NCI-H2107 treated with DMSO at 0.1 percent for 48 hours (cell line): ENCODE data around the gene ARHGAP25.

Experiments used
- DNase-seq: peaks from one replicate; lab custom pipeline; 2025; ENCODE audit not compliant: unreplicated experiment; lab: John Stamatoyannopoulos, UW

The ARHGAP25 gene

DNA sequence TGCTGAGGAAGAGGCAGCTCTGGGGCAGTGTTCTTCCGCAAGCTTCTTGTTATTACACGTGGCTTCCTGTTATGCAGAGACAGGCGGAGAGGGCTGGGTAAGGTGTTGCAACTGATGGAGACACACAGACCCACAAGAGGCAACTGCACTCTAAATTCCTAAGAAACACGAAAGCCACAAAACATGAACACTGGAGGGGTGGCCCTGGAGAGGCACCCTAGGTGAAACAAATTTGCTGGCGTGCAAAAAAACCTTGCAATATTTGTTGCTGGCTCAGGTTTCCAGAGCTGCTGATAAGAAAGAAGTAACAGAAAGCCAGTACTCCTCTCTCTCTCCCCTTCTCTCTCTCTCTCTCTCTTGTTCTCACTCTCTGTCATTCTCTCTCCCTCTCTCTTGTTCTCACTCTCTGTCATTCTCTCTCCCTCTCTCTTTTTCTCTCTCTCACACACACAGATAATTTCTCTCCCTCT is 31.8 kb downstream of the ARHGAP25 start:
- peak; percentile 17 for DNase-seq

DNA sequence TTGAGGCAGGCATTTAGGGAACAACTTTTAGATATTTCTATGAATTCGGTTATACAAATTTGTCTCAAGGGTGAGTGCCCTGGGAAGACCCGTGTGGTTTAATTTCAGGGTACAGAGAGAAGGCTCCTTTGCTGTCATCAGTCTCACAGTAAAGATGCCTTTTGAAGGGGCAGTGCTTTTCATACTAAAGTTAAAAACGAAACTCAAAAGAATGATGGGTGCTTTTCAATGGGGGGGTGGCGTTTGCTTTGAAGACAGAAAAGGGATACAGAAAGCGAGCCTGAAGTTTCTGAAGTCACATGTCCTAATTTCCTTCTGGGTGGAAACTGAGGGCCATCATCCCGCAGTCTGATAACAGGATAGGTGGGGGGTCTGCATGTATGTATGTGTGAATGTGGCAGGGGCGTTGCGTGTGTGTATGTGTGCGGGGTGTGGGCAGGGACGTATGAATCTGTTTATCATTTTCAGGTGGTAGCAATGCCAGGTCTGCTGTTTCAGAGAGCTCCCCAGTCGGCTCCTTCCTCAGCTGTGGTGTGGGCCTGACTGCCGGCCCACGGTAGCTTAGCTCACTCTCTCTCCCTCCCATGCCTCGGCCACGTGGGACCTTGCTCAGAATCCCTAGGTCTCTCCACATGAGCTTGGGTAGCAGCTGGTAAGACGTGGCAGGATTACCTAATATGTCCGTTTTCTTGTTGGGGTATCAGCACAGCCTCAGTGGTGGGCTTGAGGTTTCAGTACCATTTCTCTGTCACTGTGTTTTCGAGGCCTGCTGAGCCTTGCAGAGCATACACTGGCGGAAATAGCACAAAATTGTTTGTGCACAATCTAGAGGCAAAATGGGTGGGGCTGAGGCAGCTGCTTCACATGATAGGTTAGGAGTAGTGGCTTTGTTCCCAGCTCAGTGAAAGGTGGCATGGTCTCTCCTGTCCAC is 32.7 kb downstream of the ARHGAP25 start:
- DNase-seq, result peak; percentile 37

DNA sequence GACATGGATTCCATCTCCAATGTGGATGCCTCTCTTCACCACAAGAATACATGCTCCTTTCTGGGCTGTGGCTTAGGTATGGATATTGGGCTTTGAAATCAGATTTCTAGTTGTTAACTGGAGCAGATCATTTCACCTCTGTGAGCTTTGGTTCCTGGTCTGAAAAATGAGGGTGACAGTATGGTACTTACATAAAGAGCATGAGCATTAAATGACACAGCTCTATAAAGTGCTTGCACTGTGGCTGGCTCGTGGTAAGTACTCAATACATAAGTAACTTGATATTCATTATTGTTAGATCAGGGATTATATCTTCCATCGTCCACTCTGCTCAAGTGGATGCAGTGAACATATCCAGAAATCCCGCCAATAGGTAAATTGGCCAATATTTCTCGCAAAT is 33.4 kb downstream of the ARHGAP25 start:
- no peak for DNase-seq

DNA sequence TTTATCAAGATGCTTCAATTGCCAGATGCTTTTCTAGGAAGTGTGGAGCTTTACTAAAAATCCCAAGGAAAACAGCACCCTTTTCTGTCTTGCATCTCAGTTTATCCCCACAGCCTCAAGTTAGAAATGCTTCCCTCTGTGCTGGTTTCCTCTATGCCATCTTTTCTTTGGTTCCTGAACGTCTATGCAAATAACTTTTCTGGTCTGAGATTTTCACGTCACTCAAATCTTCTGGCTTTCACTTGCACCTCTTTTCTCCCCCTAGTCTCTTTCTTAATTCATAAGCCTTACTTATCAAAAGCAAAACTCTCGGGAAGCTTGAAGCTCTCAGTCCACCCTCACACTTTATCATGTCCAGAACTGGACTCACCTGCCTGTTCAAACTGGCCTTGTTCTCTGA is 33.9 kb downstream of the ARHGAP25 start:
- DNase-seq, result no peak

DNA sequence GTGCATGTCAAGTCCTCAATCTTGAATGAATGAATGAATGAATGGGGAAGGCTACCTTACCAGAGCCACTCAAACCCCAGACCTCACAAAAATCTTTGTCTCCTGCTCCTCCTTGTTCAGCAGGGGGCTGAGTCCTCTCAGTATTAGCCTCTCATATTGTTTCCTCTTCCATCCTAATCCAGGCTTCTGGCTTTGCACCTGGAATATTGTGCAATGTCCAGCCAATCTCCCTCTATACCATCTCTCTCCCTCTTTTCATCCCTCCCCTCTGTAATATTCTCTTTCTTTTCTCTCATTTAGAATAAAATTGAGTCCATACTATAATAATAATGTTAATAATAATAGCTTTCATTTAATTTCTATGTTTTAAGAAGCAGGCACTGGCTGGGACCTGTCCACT is 34.3 kb downstream of the ARHGAP25 start:
- DNase-seq, result no peak

DNA sequence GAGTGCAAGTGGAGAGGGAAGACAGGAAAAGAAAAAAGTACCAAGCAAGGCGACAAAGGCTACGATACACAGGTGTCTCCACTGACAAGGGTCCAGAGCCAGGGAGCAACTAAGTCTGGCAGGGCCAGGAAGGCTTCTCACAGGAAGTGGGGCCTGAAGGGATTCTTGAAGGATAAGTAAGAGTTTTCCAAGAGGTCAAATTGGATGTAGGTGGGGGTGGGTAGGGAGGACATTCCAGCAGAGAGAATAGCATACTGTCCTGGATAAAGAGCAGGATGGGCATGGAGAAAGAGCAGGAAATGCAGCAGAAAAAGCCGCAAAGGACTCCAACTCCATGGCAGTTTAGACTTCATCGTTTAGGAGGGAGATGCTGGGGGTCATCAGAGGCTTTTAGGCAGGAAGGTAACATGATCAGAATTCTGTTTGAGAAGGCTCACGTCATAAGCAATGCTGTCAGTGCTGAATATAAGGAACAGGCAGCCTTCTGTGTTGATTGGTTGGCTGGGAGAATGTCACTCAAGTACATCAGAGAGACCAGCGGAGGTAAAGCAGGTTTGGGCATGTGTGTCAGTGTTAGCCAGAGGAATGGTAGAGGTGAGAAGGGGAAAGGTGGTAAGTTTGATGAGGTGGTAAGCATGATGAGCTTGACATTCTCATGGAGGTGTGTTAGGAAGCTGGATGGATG is 35.1 kb downstream of the ARHGAP25 start:
- DNase-seq, result no peak

DNA sequence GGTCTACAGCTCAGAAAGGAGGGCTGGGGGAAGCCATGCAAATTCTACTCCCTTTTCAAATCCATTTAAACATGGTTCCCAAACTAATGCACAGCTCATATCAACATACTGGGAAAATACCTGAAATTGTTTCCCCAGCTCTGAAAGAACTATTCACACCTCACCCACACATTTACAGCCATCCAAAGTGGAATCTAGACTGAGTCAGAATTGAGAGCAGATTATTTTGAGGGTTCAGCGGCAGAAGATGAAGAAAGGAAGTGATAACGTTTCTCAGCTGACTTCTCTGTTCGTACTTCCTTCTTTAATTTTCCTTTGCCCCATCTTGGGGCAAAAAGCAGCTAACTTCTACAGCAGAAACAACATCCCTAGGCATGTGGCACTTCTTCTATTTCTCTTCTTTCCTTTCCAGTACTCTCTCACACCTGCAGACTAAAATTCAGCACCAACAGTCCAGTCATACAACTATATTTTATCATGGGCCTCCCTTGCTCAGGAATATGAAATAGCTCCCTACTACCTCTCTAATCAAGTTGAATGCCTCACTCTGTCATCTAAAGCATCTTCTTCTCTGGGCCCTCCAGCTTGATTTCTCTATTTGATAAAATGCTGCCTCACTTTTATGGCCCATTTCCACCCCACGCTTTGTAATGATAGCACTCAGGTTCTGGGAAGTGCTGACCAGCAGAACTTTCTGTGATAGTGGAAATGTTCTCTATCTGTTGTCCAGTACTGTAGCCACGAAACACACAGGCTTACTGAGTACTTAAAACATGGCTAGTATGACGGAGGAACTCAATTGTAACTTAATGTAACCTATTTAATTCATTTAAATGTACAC is 35.9 kb downstream of the ARHGAP25 start:
- DNase-seq, result no peak

DNA sequence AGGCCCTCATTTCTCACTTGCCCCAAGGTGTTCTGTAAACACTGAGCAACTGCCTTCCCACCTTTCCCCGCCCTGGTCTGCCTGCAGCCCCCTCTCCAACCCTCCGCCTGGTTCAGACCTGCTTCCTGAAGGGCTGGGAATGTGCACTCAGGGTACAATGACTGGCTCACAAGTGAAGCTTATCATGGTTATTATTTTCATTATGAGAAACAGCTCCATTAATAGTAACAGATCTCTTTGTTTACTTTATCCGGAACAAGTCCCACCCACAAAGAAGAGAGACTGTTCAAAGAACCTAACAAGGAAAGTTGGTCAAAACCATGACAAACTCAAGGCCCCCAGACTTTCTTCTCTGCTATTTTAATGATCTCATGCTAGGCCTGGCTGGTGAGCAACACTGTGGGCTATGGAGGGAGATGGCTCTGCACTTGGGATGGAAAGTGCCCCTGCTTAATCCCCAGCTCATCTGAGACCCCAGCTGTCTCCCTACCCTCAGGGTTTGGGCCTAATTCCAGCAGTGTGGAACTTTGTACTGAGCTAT is 36.7 kb downstream of the ARHGAP25 start:
- no peak for DNase-seq

DNA sequence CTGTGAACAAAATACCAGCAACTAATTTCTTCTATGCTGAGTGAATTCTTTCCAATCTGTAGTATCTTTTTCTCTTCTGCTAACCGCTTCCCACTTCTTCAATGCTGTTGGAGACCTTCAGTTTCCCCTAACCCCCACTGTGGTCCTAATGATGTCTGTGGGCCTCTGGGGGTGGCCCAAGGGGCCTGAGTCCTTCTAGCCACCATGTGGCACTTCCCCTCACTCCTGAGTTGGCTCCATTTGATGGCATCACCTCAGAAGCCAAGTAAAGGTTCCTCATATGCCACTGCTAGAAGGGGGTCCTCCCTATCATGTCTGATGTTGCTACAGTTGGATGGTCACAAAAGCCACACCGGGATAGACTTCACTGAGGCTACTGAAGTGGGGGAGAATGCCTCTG is 37.5 kb downstream of the ARHGAP25 start:
- no peak for DNase-seq

DNA sequence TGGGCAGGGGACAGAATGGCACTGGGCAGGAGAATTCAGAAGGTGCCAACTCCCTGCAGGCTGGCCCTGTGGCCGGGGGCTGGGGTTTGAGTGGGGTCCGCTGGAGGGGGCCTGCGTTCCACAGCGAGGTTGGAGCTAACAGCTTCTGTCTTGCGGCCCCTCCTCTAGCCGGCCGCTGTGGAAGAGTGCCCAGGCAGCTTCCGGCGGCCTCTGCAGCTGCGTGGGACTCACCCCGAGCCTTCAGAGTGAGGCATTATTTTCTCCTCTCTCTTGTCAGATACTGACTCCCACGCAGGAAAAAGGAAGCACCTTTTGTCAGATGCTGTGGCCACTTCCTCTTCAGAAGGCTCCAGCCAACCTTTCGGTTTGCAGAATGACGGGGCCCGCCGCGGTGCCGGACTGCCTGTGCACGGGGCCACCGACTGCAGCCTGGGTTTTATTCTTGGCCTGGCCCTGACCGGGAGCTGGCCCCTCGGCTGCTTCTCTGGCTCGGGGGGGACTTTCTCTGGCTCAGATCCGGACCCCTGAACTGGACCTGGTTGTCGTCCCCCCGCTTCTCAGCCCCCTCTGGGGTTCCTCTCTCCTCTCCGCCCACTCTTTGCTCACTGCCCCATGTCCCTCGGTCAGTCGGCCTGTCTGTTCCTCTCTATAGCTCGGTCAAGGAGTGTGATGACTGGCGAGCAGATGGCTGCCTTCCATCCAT is 40.1 kb downstream of the ARHGAP25 start:
- no peak for DNase-seq

DNA sequence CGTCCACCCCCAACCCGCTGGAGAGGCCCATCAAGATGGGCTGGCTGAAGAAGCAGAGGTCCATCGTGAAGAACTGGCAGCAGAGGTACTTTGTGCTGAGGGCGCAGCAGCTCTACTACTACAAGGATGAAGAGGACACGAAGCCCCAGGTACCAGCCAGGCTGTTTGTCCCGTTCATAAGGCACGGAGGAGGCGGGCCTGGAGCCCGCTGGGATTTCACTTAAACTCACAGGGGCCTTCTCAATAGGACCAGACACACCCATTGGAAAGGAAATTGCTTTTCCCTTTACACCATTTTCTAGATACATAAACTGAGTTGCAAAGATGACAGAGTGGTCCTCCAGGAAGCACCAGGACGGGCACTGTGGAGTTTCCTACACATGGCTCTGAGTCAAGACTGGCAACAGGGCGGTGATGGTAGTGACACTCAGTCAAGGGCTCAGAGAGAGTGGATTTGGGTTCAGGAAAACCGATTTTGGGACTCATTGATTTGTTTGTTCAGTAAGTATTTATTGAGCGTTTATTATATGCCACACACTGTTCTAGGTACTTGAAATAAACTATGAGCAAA is 40.7 kb downstream of the ARHGAP25 start:
- DNase-seq, result no peak

DNA sequence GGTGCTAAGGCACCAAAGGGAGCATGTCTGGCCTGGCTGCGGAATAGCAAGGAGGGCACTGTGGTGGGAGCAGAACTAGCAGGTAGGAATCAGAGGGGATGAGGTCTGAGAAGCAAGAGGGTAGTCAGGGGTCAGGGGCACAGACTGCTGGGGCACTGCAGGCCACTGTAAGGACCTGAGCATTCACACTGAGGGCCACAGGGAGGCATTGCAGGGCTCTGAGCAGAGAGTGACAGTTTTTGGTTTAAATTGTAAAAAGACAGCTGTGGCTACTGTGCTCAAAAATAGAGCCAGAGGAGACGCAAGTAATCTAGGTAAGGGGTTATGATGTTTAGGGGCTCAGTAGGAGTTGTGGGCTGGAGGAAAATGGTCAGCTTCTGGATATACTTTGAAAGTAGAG is 41.5 kb downstream of the ARHGAP25 start:
- DNase-seq, result no peak

DNA sequence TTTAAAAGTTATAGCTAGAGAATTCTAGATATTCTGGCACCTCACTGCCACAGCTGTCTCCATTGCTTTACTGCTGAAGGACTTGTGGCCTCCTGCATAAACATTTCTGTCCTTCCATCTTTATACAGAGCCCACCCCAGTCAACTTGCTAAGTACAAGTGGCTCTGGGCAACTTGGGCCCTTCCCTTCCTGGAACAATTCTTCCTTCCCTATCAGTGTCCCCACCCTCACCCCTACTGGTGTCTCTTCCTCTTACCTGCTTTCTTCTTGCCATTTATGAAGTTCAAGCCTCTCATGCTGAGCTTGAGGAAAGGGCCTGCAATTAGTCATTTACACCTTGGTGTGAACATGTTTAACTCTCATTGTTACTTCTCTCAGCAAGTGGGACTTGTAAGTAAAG is 45.0 kb downstream of the ARHGAP25 start:
- no peak for DNase-seq

DNA sequence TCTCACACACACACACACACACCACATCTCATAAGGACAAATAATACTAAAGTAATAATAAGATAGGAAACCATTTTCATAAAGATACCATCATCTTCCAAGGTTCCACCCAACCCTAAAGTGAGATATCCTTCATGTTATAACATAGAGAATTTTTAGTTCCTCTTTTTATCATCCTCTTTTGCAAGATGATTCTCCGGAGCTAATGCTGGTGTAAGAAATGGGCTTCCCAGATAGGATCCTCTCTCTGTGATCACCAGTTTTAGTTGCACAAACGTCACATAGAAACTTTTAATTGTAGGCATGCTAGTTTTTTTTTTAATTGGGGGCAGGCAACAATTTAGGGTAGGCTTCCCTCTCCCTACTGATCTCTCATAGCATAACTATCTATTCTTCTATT is 49.6 kb downstream of the ARHGAP25 start:
- no peak for DNase-seq

DNA sequence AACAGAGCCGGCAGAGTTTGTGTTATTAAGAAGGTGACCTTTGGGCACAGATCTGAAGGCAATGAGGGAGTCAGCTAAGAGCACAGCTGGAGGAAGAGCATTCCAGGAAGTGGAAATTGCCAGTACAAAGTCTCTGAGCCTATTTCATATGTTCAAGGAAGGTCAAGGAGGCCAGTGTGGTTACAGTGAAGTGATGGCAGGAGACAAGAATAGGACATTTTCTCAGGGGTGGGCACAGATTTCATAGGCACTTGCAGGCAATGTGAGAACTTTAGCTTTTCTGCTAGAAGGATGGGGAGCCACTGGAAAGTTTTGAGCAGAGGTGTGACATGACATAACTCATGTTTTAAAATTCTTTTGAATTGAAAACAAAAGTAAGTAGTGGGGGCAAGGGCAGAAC is 50.3 kb downstream of the ARHGAP25 start:
- DNase-seq, result no peak

DNA sequence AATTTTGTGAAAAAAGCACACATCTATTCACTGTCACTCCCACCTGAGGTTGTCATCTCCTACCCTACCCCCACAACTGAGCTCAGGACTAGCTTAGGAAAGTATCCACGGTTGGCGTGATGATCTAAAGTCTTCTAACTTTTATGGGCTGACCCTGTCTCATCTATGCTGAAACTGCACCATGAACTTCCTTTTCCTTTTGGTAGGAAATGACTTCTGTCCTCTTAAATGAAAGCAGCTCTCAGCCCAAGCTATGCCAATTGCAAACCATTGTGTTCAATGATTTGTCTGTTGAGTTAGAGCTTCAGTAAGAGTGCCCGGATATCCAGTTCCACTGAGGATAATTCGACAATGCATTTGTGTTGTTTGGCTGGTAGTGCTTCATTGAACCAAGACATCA is 52.7 kb downstream of the ARHGAP25 start:
- no peak for DNase-seq

DNA sequence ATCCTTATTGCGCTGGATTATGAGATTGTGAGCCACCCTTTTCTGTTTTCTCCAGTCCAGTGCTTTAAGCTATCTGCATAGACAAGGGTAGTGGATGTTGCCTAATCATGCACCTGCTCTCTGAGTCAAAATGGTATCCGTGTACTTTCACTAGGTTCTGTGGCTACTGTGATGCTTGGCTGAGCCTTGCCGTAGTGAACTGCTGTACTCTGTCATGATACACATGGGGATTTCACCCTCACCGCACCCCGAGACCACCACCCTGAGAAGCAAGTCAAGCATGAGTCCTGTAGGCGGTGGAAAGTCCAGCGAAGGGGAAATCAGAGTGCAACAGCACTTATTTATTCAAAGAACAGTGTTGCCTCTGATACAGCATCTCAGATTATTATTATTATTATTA is 55.0 kb downstream of the ARHGAP25 start:
- DNase-seq, result no peak

DNA sequence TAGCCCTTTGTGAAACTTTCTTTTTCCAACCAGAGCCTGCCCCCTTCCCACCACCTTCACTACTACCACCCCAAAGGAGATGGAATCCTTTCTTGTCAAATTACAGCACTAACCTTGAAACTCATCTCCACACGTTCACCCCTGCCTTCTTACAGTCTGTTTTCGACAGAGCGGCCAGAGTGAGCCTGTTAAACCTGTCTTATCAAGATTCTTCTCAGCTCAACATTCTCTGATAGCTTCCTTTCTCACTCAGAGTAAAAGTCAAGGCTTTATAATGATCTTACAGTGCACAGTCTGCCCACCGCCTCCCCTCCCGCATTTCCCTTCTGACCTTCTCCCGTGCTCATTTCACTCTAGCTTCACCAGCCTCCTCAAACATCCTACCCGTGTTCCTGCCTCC is 56.0 kb downstream of the ARHGAP25 start:
- DNase-seq, result no peak

DNA sequence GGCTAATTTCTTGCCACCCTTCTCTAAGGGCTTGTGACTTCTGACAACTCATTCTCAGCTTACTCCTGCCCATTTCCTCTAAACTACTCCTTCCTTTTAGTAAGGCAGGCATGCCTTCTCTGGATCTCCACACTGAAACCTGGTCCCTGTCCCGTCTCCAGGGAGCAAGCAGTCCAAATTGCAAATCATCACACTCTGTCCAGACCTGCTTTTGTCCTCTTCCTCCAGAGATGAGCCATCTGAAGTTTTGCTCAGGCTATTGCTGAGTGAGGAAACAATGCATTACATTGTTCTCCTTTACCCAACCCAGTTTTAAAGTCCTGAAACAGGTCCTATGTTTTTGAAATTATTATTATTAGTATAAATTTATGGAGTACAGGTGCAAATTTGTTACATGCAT is 57.3 kb downstream of the ARHGAP25 start:
- no peak for DNase-seq

DNA sequence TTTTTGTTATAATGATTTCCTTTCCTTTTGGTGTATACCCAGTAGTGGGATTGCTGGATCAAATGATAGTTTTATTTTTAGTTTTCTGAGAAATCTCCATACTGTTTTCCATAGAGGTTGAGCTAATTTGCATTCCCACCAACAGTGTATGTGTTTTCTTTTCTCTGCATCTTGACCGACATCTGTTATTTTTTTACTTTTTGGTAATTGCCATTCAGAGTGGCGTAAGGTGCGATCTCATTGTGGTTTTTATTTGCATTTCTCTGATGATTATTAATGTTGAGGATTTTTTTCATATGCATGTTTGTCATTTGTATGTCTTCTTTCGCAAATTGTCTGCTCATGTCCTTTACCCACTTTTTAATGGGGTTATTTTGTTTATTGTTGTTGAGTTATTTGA is 58.1 kb downstream of the ARHGAP25 start:
- no peak for DNase-seq
